AG09319 (cell line): Measurements from ENCODE around the gene BMPER.

Experiments used
- DNase-seq: peaks from one replicate; pipeline ENCODE4 v3.0.0-alpha.2; 2010; ENCODE audit warnings: low read depth; ENCODE audit errors: extremely low read depth
- CTCF ChIP-seq: IDR thresholded peaks from 2 replicates; pipeline ENCODE4 v1.5.1; 2011; ENCODE audit warnings: low read depth, mild to moderate bottlenecking, inconsistent platforms, low read length, moderate library complexity

The BMPER gene

GRCh38 chr7:33952824-33953223 lies 47.5 kb downstream of the BMPER start:
- TF ChIP-seq CTCF, result no peak
- no peak for DNase-seq

GRCh38 chr7:33958104-33958503 lies 52.8 kb downstream of the BMPER start:
- no peak for TF ChIP-seq CTCF
- DNase-seq, result no peak

DNA sequence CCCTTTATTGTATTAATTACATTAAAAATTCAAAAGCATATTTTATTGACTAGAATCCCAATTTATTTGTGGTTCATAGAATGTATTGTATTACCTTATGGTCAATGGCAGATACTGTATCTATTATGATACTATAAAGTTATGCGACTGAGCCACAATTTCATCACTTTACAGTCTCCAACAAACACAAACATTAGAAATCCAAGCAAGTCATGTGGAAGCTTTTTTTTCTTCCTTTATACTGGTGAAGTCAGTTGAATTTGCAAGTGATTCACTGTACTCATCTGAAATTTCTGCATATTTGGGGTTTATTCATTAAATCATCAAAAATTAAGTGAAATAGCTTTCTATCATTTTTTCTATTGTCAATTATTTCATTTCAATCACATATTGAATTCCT lies 54.3 kb downstream of the BMPER start:
- no peak for TF ChIP-seq CTCF
- no peak for DNase-seq

DNA sequence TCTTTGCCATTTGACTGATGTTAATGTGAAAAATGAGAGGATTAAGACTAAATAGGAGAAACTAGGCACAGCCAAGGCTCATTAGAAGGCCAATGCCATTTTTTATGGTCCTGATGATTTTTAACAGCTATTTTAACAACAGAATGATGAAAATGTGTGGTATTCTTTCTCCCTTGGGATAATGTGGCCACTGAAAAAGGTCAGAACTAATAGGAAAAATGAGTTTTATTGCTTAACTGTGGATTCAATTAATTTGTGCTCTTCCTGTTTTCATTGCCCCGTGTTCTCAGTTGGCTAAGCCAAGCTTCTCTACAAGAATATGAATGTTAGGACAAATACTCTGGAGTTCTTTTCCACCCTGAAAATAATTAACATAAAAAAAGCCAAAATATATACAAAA lies 56.6 kb downstream of the BMPER start:
- DNase-seq, result no peak
- no peak for TF ChIP-seq CTCF

- no peak for DNase-seq
- TF ChIP-seq CTCF, result no peak
These were observed 59.3 kb downstream of the BMPER start for GRCh38 chr7:33964417-33965182.

- no peak for TF ChIP-seq CTCF
- DNase-seq, result no peak
These were observed 59.9 kb downstream of the BMPER start for GRCh38 chr7:33965183-33965744.

GRCh38 chr7:33968591-33968990 lies 63.3 kb downstream of the BMPER start:
- no peak for DNase-seq
- no peak for TF ChIP-seq CTCF
